ENCODE measurements around the gene ZNF25. TPM values are rescaled to one million over a fixed set of nuclear protein-coding genes. Genes with fewer than 3 reads are reported as not detected.
A peak's percentile ranks its signal among the peaks of the same experiment; 100 is the strongest.

Gene ZNF25
- total RNA-seq, 4 donors from 2014 or later, result 11.8 to 31.3 (median 27.3) TPM

GRCh38 chr10:37992083-37992482, 15.6 kb upstream of the ZNF25 start:
- intact Hi-C loops (cut with DNase I; ENCODE audit: low total_unique reads), result no loop called here
- no peak overlapping the region for H3K4me3 ChIP-seq
- DNase-seq, result no peak

GRCh38 chr10:37991655-37992054, 15.2 kb upstream of the ZNF25 start:
- H3K4me3 ChIP-seq, result no peak overlapping the region
- H3K27ac ChIP-seq, result no peak overlapping the region
- no peaks in the 10 kb centered on the region for H3K27me3 ChIP-seq
- no peaks in the 10 kb centered on the region for H3K9me3 ChIP-seq
- TF ChIP-seq POLR2A (IDR thresholded peaks at IDR 0.05) (no peak), CTCF (IDR thresholded peaks at IDR 0.05) (no peak)
- no peaks in the 10 kb centered on the region for H3K4me1 ChIP-seq
- intact Hi-C loops (cut with DNase I; ENCODE audit: low total_unique reads), result no loop called here
- no peaks in the 10 kb centered on the region for H3K36me3 ChIP-seq
- no peak for DNase-seq

More at GRCh38 chr10:37992083-37992482, 15.6 kb upstream of the ZNF25 start:
- H3K27me3 ChIP-seq, result no peaks in the 10 kb centered on the region
- H3K27ac ChIP-seq, result no peak overlapping the region
- H3K9me3 ChIP-seq, result no peaks in the 10 kb centered on the region
- H3K4me1 ChIP-seq, result no peaks in the 10 kb centered on the region
- TF ChIP-seq POLR2A (IDR thresholded peaks at IDR 0.05) (no peak), CTCF (IDR thresholded peaks at IDR 0.05) (no peak)
- no peaks in the 10 kb centered on the region for H3K36me3 ChIP-seq

GRCh38 chr10:37976880-37977203, 395 bp upstream of the ZNF25 start:
- no peak for DNase-seq
- Histone ChIP-seq H3K4me1 (no peaks in the 10 kb centered on the region), H3K9me3 (no peaks in the 10 kb centered on the region), H3K4me3 (peak overlapping the region; percentile 59 to 85), H3K27ac (peak overlapping the region; percentile 95), H3K36me3 (no peaks in the 10 kb centered on the region), H3K27me3 (no peaks in the 10 kb centered on the region)
- TF ChIP-seq CTCF (IDR thresholded peaks at IDR 0.05) (no peak), POLR2A (IDR thresholded peaks at IDR 0.05) (no peak)
- intact Hi-C loops (cut with DNase I; ENCODE audit: low total_unique reads), result loop anchor here (10.0 kb wide), 1 partner anchor 122 kb away; the partner anchor contains the start of gene ZNF248

GRCh38 chr10:37975401-37975991, 951 bp downstream of the ZNF25 start:
- intact Hi-C loops (cut with DNase I; ENCODE audit: low total_unique reads), result loop anchor here (10.0 kb wide), 1 partner anchor 121 kb away; the partner anchor contains the start of gene ZNF248
- DNase-seq, result no peak
- peak overlapping the region; percentile 59 to 85 for H3K4me3 ChIP-seq
- TF ChIP-seq CTCF (IDR thresholded peaks at IDR 0.05) (no peak), POLR2A (IDR thresholded peaks at IDR 0.05) (no peak)
- H3K9me3 ChIP-seq, result no peaks in the 10 kb centered on the region
- no peaks in the 10 kb centered on the region for H3K36me3 ChIP-seq
- peak overlapping the region; percentile 95 for H3K27ac ChIP-seq
- no peaks in the 10 kb centered on the region for H3K4me1 ChIP-seq
- no peaks in the 10 kb centered on the region for H3K27me3 ChIP-seq

GRCh38 chr10:37972396-37972795, 4.1 kb downstream of the ZNF25 start:
- intact Hi-C loops (cut with DNase I; ENCODE audit: low total_unique reads), result loop anchor here (10.0 kb wide), 1 partner anchor 118 kb away; the partner anchor contains the start of gene ZNF248
- no peaks in the 10 kb centered on the region for H3K4me1 ChIP-seq
- H3K36me3 ChIP-seq, result no peaks in the 10 kb centered on the region
- DNase-seq, result no peak
- H3K27me3 ChIP-seq, result no peaks in the 10 kb centered on the region
- no peak overlapping the region for H3K4me3 ChIP-seq
- H3K27ac ChIP-seq, result no peak overlapping the region
- no peak for TF ChIP-seq POLR2A (IDR thresholded peaks at IDR 0.05)
- TF ChIP-seq CTCF (IDR thresholded peaks at IDR 0.05), result no peak
- no peaks in the 10 kb centered on the region for H3K9me3 ChIP-seq

Measured in uterus (tissue), 4 donors.